Kidney capillary endothelial cell (primary cell): ENCODE measurements around the gene MGMT.

Experiments
- DNase-seq: peaks from one replicate; pipeline ENCODE4 v3.0.0-alpha.2; 2018; ENCODE audit warnings: low spot score

The MGMT gene

GRCh38 chr10:129655007-129655678 lies 188.1 kb downstream of the MGMT start:
- DNase-seq = no peak

GRCh38 chr10:129655679-129656031 lies 188.6 kb downstream of the MGMT start:
- DNase-seq = no peak

GRCh38 chr10:129656642-129657041 lies 189.6 kb downstream of the MGMT start:
- no peak for DNase-seq

GRCh38 chr10:129657297-129658017 lies 190.4 kb downstream of the MGMT start:
- DNase-seq = no peak

GRCh38 chr10:129658376-129659072 lies 191.5 kb downstream of the MGMT start:
- no peak for DNase-seq

- DNase-seq = no peak
Measured at GRCh38 chr10:129659508-129660268, 192.6 kb downstream of the MGMT start.

GRCh38 chr10:129660569-129660968 lies 193.5 kb downstream of the MGMT start:
- no peak for DNase-seq

GRCh38 chr10:129662426-129662825 lies 195.4 kb downstream of the MGMT start:
- DNase-seq = no peak

GRCh38 chr10:129670124-129670523 lies 203.1 kb downstream of the MGMT start:
- DNase-seq = no peak

- no peak for DNase-seq
Measured at GRCh38 chr10:129673292-129673691, 206.3 kb downstream of the MGMT start.

GRCh38 chr10:129675027-129675769 lies 208.2 kb downstream of the MGMT start:
- no peak for DNase-seq

GRCh38 chr10:129676014-129676413 lies 209.0 kb downstream of the MGMT start:
- no peak for DNase-seq

GRCh38 chr10:129677377-129677927 lies 210.4 kb downstream of the MGMT start:
- no peak for DNase-seq

- DNase-seq = no peak
Measured at GRCh38 chr10:129678186-129678585, 211.1 kb downstream of the MGMT start.

GRCh38 chr10:129679207-129679606 lies 212.2 kb downstream of the MGMT start:
- no peak for DNase-seq

- peak; percentile 16 for DNase-seq
Measured at GRCh38 chr10:129680661-129681344, 213.8 kb downstream of the MGMT start.

- DNase-seq = no peak
Measured at GRCh38 chr10:129681856-129682255, 214.8 kb downstream of the MGMT start.

GRCh38 chr10:129683519-129683918 lies 216.5 kb downstream of the MGMT start:
- no peak for DNase-seq

GRCh38 chr10:129683920-129684319 lies 216.9 kb downstream of the MGMT start:
- no peak for DNase-seq

GRCh38 chr10:129685271-129685670 lies 218.2 kb downstream of the MGMT start:
- DNase-seq = no peak

GRCh38 chr10:129689671-129690071 lies 222.6 kb downstream of the MGMT start:
- no peak for DNase-seq
